Prostate gland (tissue), 2 donors: ENCODE results near the gene MED27.

ENCODE experiments used
- POLR2A ChIP-seq: fragments of 450-650 bp; IDR thresholded peaks from one replicate; pipeline ENCODE4 v1.6.1; 2016; ENCODE audit warnings: antibody characterized with exemption, mild to moderate bottlenecking
- POLR2AphosphoS5 ChIP-seq: sonication (generic); formaldehyde crosslinking; IDR thresholded peaks from one replicate; pipeline ENCODE4 v1.6.1; 2017; ENCODE audit warnings: antibody characterized with exemption
- TF ChIP-seq, protein P1 (sequence below), 4 experiments: fragments of 200-600 bp in 2 of 4; fragments of 450-650 bp in 2 of 4; sonication (generic) in 2 of 4; IDR thresholded peaks; 1 replicate in 3 of 4; 2 replicates in 1 of 4; pipeline ENCODE4 v1.5.1; 2016 to 2019; ENCODE audit warnings: antibody characterized with exemption in 4 of 4, mild to moderate bottlenecking in 2 of 4, moderate library complexity in 2 of 4

DNA sequence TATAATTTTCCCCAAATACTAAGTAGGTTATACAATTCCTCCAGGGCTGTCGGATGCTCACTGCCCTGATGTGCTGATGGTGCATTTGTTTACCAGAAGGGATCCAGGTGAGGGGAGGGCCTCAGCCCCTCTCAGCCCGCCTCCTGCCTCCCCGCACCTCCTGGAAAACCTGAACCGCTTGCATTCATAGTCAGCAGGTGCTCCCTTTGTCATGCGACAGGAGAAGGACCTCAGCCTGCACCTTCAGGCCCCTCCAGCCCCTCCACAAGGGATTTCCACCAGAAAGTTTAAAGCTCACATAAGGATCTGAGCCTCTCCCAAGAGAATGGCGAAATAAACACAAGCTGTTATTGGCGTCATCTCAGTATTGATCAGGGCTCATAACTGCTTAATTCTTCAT is 45.7 kb upstream of the MED27 start:
- TF ChIP-seq, protein P1, sequence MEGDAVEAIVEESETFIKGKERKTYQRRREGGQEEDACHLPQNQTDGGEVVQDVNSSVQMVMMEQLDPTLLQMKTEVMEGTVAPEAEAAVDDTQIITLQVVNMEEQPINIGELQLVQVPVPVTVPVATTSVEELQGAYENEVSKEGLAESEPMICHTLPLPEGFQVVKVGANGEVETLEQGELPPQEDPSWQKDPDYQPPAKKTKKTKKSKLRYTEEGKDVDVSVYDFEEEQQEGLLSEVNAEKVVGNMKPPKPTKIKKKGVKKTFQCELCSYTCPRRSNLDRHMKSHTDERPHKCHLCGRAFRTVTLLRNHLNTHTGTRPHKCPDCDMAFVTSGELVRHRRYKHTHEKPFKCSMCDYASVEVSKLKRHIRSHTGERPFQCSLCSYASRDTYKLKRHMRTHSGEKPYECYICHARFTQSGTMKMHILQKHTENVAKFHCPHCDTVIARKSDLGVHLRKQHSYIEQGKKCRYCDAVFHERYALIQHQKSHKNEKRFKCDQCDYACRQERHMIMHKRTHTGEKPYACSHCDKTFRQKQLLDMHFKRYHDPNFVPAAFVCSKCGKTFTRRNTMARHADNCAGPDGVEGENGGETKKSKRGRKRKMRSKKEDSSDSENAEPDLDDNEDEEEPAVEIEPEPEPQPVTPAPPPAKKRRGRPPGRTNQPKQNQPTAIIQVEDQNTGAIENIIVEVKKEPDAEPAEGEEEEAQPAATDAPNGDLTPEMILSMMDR (IDR thresholded peaks at IDR 0.05) = no peak
- no peak for TF ChIP-seq POLR2AphosphoS5
- TF ChIP-seq POLR2A = no peak
